GM19438 (cell line): ENCODE measurements around the gene MYL6B.

ENCODE experiments used
- ATAC-seq: cut with Tn5 transposase; IDR thresholded peaks from one replicate; pipeline ENCODE4 v1.9.1; 2021; ENCODE audit warnings: low read depth; ENCODE audit not compliant: unreplicated experiment

The MYL6B gene

DNA sequence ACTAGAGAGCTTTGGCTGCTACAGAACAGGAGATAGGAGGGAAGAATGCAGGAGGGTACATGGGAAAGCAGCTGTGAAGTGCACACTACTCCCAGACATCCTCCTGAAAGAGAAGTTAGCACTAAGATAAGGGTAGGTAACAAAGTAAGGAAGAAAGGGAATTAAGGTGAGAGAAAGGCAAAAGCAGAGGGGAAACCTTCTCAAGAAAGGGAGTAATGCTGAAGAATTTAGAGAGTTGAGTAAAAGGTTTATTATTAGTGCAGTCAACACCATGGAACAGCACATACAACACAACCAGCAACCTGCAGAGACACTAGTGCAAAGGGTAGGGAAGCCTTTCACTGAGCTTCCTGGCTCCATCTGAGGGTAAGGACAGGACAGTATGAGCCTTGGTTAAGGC, 51.9 kb downstream of the MYL6B start:
- ATAC-seq, result no peak

DNA sequence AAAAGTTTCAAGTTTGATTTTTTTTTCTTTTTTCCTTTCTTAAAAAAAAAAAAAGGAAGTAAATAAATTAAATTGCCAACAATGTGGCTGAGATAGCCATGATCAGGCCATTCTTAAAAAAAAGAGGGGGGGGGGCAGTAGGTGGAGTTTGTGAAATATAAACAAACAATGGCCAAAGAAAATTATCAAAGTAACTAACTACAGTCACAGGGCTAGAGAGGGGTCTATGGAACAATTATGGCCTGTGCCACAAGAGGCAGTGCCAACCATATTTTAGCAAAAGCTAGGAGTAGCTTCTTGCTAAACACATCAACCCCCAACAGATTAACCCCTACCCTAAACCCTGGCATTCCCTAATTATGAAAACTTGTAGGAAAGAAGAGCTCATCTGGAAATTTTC, 53.1 kb downstream of the MYL6B start:
- no peak for ATAC-seq

DNA sequence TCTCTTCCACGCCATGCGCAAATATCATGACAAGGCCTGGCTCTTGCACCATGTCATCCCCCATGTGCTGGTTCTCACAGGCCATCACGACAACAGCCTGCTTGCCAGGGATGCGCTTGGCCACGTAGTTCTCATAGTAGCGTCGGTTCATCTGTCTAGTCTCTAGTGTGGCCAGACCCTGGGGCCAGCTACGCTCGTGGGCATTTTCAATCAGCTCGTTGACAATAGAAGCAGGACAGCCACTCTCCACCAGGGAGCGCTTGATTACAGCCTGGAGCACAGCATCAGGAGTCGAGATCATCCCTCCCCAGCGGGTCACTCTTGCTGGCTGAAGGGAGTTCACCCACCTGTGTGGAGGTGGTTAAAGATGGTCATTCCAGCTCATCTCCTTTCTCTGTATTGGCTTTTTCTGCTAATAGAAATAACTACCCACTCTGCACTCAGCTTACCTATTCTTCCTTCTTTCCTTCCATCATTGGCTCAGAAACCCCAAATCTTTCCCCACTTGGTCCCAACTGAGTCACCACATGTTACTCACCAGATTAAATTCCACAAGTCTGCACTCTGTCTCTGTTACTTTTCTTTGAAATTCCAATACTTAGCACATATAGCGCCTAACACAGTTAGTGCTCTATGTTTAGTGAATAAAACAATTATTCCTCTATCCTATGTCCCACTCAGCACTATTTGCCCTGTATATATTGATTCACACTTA, 54.2 kb downstream of the MYL6B start:
- no peak for ATAC-seq
